Measurements from ENCODE around the gene FAIM2.
"Not testable (repeated sequence)": the region's sequence is repeated elsewhere in the genome, so short reads cannot be mapped to it uniquely, and the experiment has no call there.

Gene FAIM2

GRCh38 chr12:49860921-49861320 lies 42.8 kb downstream of the FAIM2 start:
- not testable (repeated sequence) for DNase-seq

- DNase-seq = not testable (repeated sequence)
These were observed 47.8 kb downstream of the FAIM2 start for GRCh38 chr12:49855890-49856289.

GRCh38 chr12:49854976-49855375 lies 48.7 kb downstream of the FAIM2 start:
- DNase-seq = no peak

GRCh38 chr12:49853671-49854070 lies 50.0 kb downstream of the FAIM2 start:
- no peak for DNase-seq

- DNase-seq = no peak
These were observed 56.5 kb downstream of the FAIM2 start for GRCh38 chr12:49847161-49847560.

GRCh38 chr12:49846032-49846431 lies 57.7 kb downstream of the FAIM2 start:
- DNase-seq = no peak

- no peak for DNase-seq
These were observed 59.7 kb downstream of the FAIM2 start for GRCh38 chr12:49843876-49844437.

- DNase-seq = no peak
These were observed 60.3 kb downstream of the FAIM2 start for GRCh38 chr12:49843411-49843810.

- DNase-seq = peak; percentile 72 to 92
These were observed 61.0 kb downstream of the FAIM2 start, which contains the start of gene BCDIN3D for GRCh38 chr12:49842519-49843352. Gene BCDIN3D (minus strand): TSS chr12:49843106. CDS start chr12:49843087, 19 bp downstream.

GRCh38 chr12:49838973-49839633 lies 64.6 kb downstream of the FAIM2 start:
- peak; percentile 18 to 61 for DNase-seq

GRCh38 chr12:49832836-49833421 lies 70.8 kb downstream of the FAIM2 start:
- DNase-seq = no peak

GRCh38 chr12:49831717-49832116 lies 72.0 kb downstream of the FAIM2 start:
- no peak for DNase-seq

GRCh38 chr12:49828133-49829091 lies 75.3 kb downstream of the FAIM2 start, which contains the start of gene NCKAP5L:
Gene NCKAP5L (minus strand): TSS chr12:49828413. CDS start chr12:49804044, 24,369 bp downstream.
- peak; percentile 77 to 95 for DNase-seq

GRCh38 chr12:49827401-49828099 lies 76.2 kb downstream of the FAIM2 start:
- peak; percentile 40 to 78 for DNase-seq

GRCh38 chr12:49827051-49827400 lies 76.7 kb downstream of the FAIM2 start:
- DNase-seq = no peak

GRCh38 chr12:49825971-49826421 lies 77.7 kb downstream of the FAIM2 start:
- no peak for DNase-seq

- DNase-seq = peak in 1 of 2 experiments; percentile 8
These were observed 78.2 kb downstream of the FAIM2 start for GRCh38 chr12:49825360-49825970.

GRCh38 chr12:49824895-49825294 lies 78.8 kb downstream of the FAIM2 start:
- peak in 1 of 2 experiments; percentile 37 for DNase-seq

GRCh38 chr12:49824416-49824815 lies 79.3 kb downstream of the FAIM2 start:
- no peak for DNase-seq

- no peak for DNase-seq
These were observed 79.7 kb downstream of the FAIM2 start for GRCh38 chr12:49823951-49824350.

- DNase-seq = no peak
These were observed 80.3 kb downstream of the FAIM2 start for GRCh38 chr12:49823350-49823749.
